IMR-90 (cell line): ENCODE measurements around the gene KCNJ10. TPM values are rescaled to one million over a fixed set of nuclear protein-coding genes. Genes with fewer than 3 reads are reported as not detected.

Experiments used
- ATAC-seq: fragments of 200-7000 bp; cut with Tn5 transposase; 2 replicates; pipeline ENCODE4 v1.9.1; 2020; ENCODE audit warnings: low read depth, mild to moderate bottlenecking, moderate library complexity
- BruUV-seq: library from RNA; stranded (reverse); fragments of 400-500 nt; replicated peaks from 2 replicates; lab custom pipeline; 2021; lab: Mats Ljungman, UMichigan
- CTCF ChIA-PET: fragments of 300-600 bp; formaldehyde crosslinking; extraction: SDS; loops from one replicate; lab custom pipeline; 2021; ENCODE audit warnings: antibody characterized with exemption; lab: Yijun Ruan, JAX
- POLR2A ChIA-PET: fragments of 300-600 bp; sonication (Branson Sonifier 250); formaldehyde crosslinking; loops from one replicate; lab custom pipeline; 2022; ENCODE audit warnings: antibody characterized with exemption; ENCODE audit not compliant: unreplicated experiment; lab: Charles Lee
- DNase-seq: peaks from one replicate; pipeline ENCODE4 v3.0.0; 2013
- H2AFZ ChIP-seq: replicated peaks from 2 replicates; pipeline ENCODE3; 2013; ENCODE audit warnings: low read length, mild to moderate bottlenecking; ENCODE audit not compliant: poor library complexity
- H2AK5ac ChIP-seq: 2 replicates; pipeline ENCODE4 v1.6.1; 2013; ENCODE audit warnings: low read depth, low read length, inconsistent platforms
- H2AK9ac ChIP-seq: replicated peaks from 2 replicates; pipeline ENCODE3; 2013; ENCODE audit warnings: mild to moderate bottlenecking, low read depth, low read length, moderate library complexity; ENCODE audit not compliant: poor library complexity
- H2BK120ac ChIP-seq: 2 replicates; pipeline ENCODE4 v1.6.1; 2013; ENCODE audit warnings: low read depth, low read length, inconsistent platforms
- H2BK15ac ChIP-seq: 3 replicates; pipeline ENCODE4 v1.6.1; 2013; ENCODE audit warnings: low read depth, low read length, inconsistent platforms
- H2BK20ac ChIP-seq: 2 replicates; pipeline ENCODE4 v1.6.1; 2013; ENCODE audit warnings: low read depth, mild to moderate bottlenecking, inconsistent platforms, low read length, moderate library complexity
- H2BK5ac ChIP-seq: 2 replicates; pipeline ENCODE4 v1.6.1; 2013; ENCODE audit warnings: mild to moderate bottlenecking, low read depth, low read length, inconsistent platforms; ENCODE audit not compliant: poor library complexity, severe bottlenecking
- H3K14ac ChIP-seq: replicated peaks from 2 replicates; pipeline ENCODE4 v1.6.1; 2013; ENCODE audit warnings: low read depth, low read length, inconsistent platforms
- H3K18ac ChIP-seq: 2 replicates; pipeline ENCODE4 v1.6.1; 2013; ENCODE audit warnings: low read depth, low read length, control low read depth
- H3K23ac ChIP-seq: 2 replicates; pipeline ENCODE4 v1.6.1; 2013; ENCODE audit warnings: low read depth, low read length, inconsistent platforms
- H3K27ac ChIP-seq: 2 replicates; pipeline ENCODE4 v1.5.1; 2013; ENCODE audit warnings: mild to moderate bottlenecking, control low read depth, low read length; ENCODE audit not compliant: insufficient read depth
- H3K27me3 ChIP-seq: 2 replicates; pipeline ENCODE4 v1.6.1; 2013; ENCODE audit warnings: low read length; ENCODE audit not compliant: control insufficient read depth, insufficient read depth
- H3K36me3 ChIP-seq: 2 replicates; pipeline ENCODE4 v1.6.1; 2013; ENCODE audit warnings: low read length, mixed read lengths; ENCODE audit not compliant: control insufficient read depth, insufficient read depth
- H3K4ac ChIP-seq: 2 replicates; pipeline ENCODE4 v1.6.1; 2013; ENCODE audit warnings: low read depth, low read length, inconsistent platforms
- H3K4me1 ChIP-seq: 2 replicates; pipeline ENCODE4 v1.6.1; 2013; ENCODE audit warnings: low read length, mixed read lengths; ENCODE audit not compliant: control insufficient read depth, insufficient read depth
- H3K4me2 ChIP-seq: 2 replicates; pipeline ENCODE4 v1.6.1; 2013; ENCODE audit warnings: low read depth, mild to moderate bottlenecking, control low read depth, low read length, moderate library complexity
- H3K4me3 ChIP-seq: 2 replicates; pipeline ENCODE4 v1.5.1; 2013; ENCODE audit warnings: low read depth, mild to moderate bottlenecking, control low read depth, low read length, moderate library complexity; ENCODE audit not compliant: insufficient read depth
- H3K56ac ChIP-seq: 2 replicates; pipeline ENCODE4 v1.6.1; 2013; ENCODE audit warnings: low read length, inconsistent platforms; ENCODE audit not compliant: insufficient read depth; ENCODE audit errors: extremely low read depth
- H3K79me1 ChIP-seq, 2 experiments: 2 replicates each; pipeline ENCODE4 v1.6.1; 2013; ENCODE audit warnings: low read length in 2 of 2, inconsistent platforms in 1 of 2, low read depth in 1 of 2
- H3K9ac ChIP-seq: 2 replicates; pipeline ENCODE4 v1.6.1; 2013; ENCODE audit warnings: low read depth, low read length, control low read depth
- H3K9me1 ChIP-seq: 2 replicates; pipeline ENCODE4 v1.6.1; 2013; ENCODE audit warnings: low read length, inconsistent platforms; ENCODE audit not compliant: insufficient read depth
- H3K9me3 ChIP-seq: 2 replicates; pipeline ENCODE4 v1.6.1; 2013; ENCODE audit warnings: low read length; ENCODE audit not compliant: control insufficient read depth, insufficient read depth
- H4K20me1 ChIP-seq: 2 replicates; pipeline ENCODE4 v1.6.1; 2013; ENCODE audit warnings: low read length, inconsistent platforms; ENCODE audit not compliant: insufficient read depth
- H4K5ac ChIP-seq: 2 replicates; pipeline ENCODE4 v1.6.1; 2013; ENCODE audit warnings: mild to moderate bottlenecking, low read depth, low read length, control low read depth
- H4K8ac ChIP-seq, 2 experiments: 2 replicates each; pipeline ENCODE4 v1.6.1; 2013; ENCODE audit warnings: low read depth in 2 of 2, low read length in 2 of 2, control low read depth in 1 of 2, inconsistent platforms in 1 of 2
- H4K91ac ChIP-seq: 2 replicates; pipeline ENCODE4 v1.6.1; 2013; ENCODE audit warnings: low read depth, low read length, inconsistent platforms; ENCODE audit not compliant: insufficient read depth
- BHLHE40 ChIP-seq: fragments of 150-350 bp; IDR thresholded peaks from 2 replicates; pipeline ENCODE4 v1.6.1; 2016; ENCODE audit warnings: mild to moderate bottlenecking, low read depth, low read length
- CEBPB ChIP-seq: IDR thresholded peaks from 2 replicates; pipeline ENCODE4 v1.6.1; 2012; ENCODE audit warnings: low read depth, low read length, improper control_type of control experiment
- CHD1 ChIP-seq: IDR thresholded peaks from 2 replicates; pipeline ENCODE4 v1.6.1; 2012; ENCODE audit warnings: low read depth, low read length, improper control_type of control experiment
- CTCF ChIP-seq: conservative IDR thresholded peaks from 2 replicates; pipeline ENCODE4 v1.5.1; 2012; ENCODE audit warnings: mild to moderate bottlenecking, low read depth, low read length, improper control_type of control experiment
- FOS ChIP-seq: fragments of 150-350 bp; IDR thresholded peaks from 2 replicates; pipeline ENCODE4 v1.6.1; 2016; ENCODE audit warnings: low read depth, low read length
- MAFK ChIP-seq: IDR thresholded peaks from 2 replicates; pipeline ENCODE4 v1.6.1; 2012; ENCODE audit warnings: low read depth, low read length, improper control_type of control experiment
- MAZ ChIP-seq: IDR thresholded peaks from 2 replicates; pipeline ENCODE4 v1.6.1; 2012; ENCODE audit warnings: low read depth, mild to moderate bottlenecking, low read length, improper control_type of control experiment, moderate library complexity, borderline replicate concordance
- MXI1 ChIP-seq: IDR thresholded peaks from 2 replicates; pipeline ENCODE4 v1.6.1; 2012; ENCODE audit warnings: low read depth, mild to moderate bottlenecking, low read length, moderate library complexity, borderline replicate concordance
- POLR2A ChIP-seq: IDR thresholded peaks from 2 replicates; pipeline ENCODE4 v1.6.1; 2012; ENCODE audit warnings: mild to moderate bottlenecking, low read depth, low read length
- RAD21 ChIP-seq: IDR thresholded peaks from 2 replicates; pipeline ENCODE4 v1.6.1; 2012; ENCODE audit warnings: low read length, improper control_type of control experiment
- RFX5 ChIP-seq: IDR thresholded peaks from 2 replicates; pipeline ENCODE4 v1.8.0; 2012; ENCODE audit warnings: low read depth, mild to moderate bottlenecking, low read length, moderate library complexity
- SMC3 ChIP-seq: fragments of 150-350 bp; IDR thresholded peaks from 2 replicates; pipeline ENCODE4 v1.6.1; 2016; ENCODE audit warnings: low read depth, mild to moderate bottlenecking, antibody characterized with exemption, low read length, moderate library complexity
- USF2 ChIP-seq: fragments of 150-350 bp; IDR thresholded peaks from 2 replicates; pipeline ENCODE4 v1.6.1; 2017; ENCODE audit warnings: mild to moderate bottlenecking, antibody characterized with exemption, low read length, low read depth
- WGBS, 2 experiments: methylation state at CpG; one replicate each; pipeline versions ENCODE4 v1.1.5 to v1.1.7; 2013; ENCODE audit warnings: missing lambda C conversion rate in 2 of 2; ENCODE audit not compliant: insufficient read length in 1 of 2; ENCODE audit errors: extremely low coverage in 2 of 2; 5-methylcytosine and 5-hydroxymethylcytosine counted together
- dilution Hi-C: fragments of 300-500 bp; cut with HindIII; formaldehyde crosslinking; loops from one replicate; pipeline ENCODE4 v1.14.3; 2018; ENCODE audit warnings: low sequenced_read_pairs; ENCODE audit not compliant: unreplicated experiment
- in situ Hi-C: fragments of 300-500 bp; cut with MboI; formaldehyde crosslinking; loops from 3 replicates; pipeline ENCODE4 v1.14.3; 2019; ENCODE audit warnings: low sequenced_read_pairs, inconsistent platforms, mixed read lengths
- intact Hi-C: fragments of 100-400 bp; cut with micrococcal nuclease; formaldehyde crosslinking; loops from 2 replicates; pipeline ENCODE4 v1.10.0; 2022
- polyA plus RNA-seq, 3 experiments: library from polyadenylated mRNA; depleted of rRNA; stranded (reverse); fragments of >200 nt; gene quantifications; 2 replicates each; pipeline ENCODE4 v1.2.3, GENCODE V29; 2012; ENCODE audit warnings: low replicate concordance in 1 of 3
- total RNA-seq: library from RNA; depleted of rRNA; stranded (reverse); fragments of >200 nt; gene quantifications from 2 replicates; pipeline ENCODE4 v1.2.3, GENCODE V29; 2012
- TF ChIP-seq, protein P1 (sequence below): fragments of 150-350 bp; IDR thresholded peaks from 2 replicates; pipeline ENCODE4 v1.6.1; 2016; ENCODE audit warnings: low read depth, mild to moderate bottlenecking, low read length, moderate library complexity, borderline replicate concordance

KCNJ10 gene
- total and polyA plus RNA-seq, 2 of the 4 experiments (the other 2 are of a cell fraction): not detected

GRCh38 chr1:159994896-159995295 lies 75.1 kb downstream of the KCNJ10 start:
- no peak overlapping the region for H3K14ac ChIP-seq
- H2BK5ac ChIP-seq: no peak overlapping the region
- peaks cover 2% of the 10 kb centered on the region; the same call in 1 of the 2 replicates for H3K4me1 ChIP-seq
- H3K56ac ChIP-seq: no peak overlapping the region
- H3K9me1 ChIP-seq: no peaks in the 10 kb centered on the region
- H4K8ac ChIP-seq: no peak overlapping the region
- 80% methylated on average over 1 of the region's 2 CpGs; no CpG with 5 or more reads in 1 of the 2 experiments for WGBS, 2 experiments
- no peak overlapping the region for H2AK5ac ChIP-seq
- no peaks in the 10 kb centered on the region; the same call in 1 of the 2 replicates for H3K27me3 ChIP-seq
- H4K20me1 ChIP-seq: no peaks in the 10 kb centered on the region
- BruUV-seq: no TSS peak
- no peak overlapping the region for H3K4ac ChIP-seq
- H3K23ac ChIP-seq: no peak overlapping the region
- no peaks in the 10 kb centered on the region for H3K36me3 ChIP-seq
- TF ChIP-seq POLR2A (no peak), RAD21 (no peak), MAZ (no peak), CTCF (no peak), RFX5 (no peak), CHD1 (no peak), USF2 (no peak), CEBPB (no peak), BHLHE40 (no peak), MAFK (no peak), MXI1 (no peak), FOS (no peak), SMC3 (no peak)
- TF ChIP-seq, protein P1, sequence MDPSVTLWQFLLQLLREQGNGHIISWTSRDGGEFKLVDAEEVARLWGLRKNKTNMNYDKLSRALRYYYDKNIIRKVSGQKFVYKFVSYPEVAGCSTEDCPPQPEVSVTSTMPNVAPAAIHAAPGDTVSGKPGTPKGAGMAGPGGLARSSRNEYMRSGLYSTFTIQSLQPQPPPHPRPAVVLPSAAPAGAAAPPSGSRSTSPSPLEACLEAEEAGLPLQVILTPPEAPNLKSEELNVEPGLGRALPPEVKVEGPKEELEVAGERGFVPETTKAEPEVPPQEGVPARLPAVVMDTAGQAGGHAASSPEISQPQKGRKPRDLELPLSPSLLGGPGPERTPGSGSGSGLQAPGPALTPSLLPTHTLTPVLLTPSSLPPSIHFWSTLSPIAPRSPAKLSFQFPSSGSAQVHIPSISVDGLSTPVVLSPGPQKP: no peak
- ChIA-PET CTCF (interaction anchor here (1.0 to 1.7 kb wide), 2 partner anchors 11 to 12 kb away, joined by 3 to 9 read pairs; no protein-coding TSS in a partner anchor), POLR2A (no interaction called here)
- in situ Hi-C loops: no loop called here
- H3K27ac ChIP-seq: no peak overlapping the region
- dilution Hi-C loops: no loop called here
- H2AK9ac ChIP-seq: no peak overlapping the region
- H2AFZ ChIP-seq: no peak overlapping the region
- intact Hi-C loops: no loop called here
- H3K4me3 ChIP-seq: no peak overlapping the region
- H3K18ac ChIP-seq: no peak overlapping the region
- no peak overlapping the region for H3K9ac ChIP-seq
- no peaks in the 10 kb centered on the region for H3K79me1 ChIP-seq
- H2BK15ac ChIP-seq: no peak overlapping the region
- H2BK20ac ChIP-seq: no peak overlapping the region
- DNase-seq (no peak), ATAC-seq (no peak)
- no peak overlapping the region for H4K5ac ChIP-seq
- H3K4me2 ChIP-seq: no peak overlapping the region
- no peak overlapping the region for H2BK120ac ChIP-seq
- H4K91ac ChIP-seq: no peak overlapping the region
- no peaks in the 10 kb centered on the region for H3K9me3 ChIP-seq
